ENCODE data around the gene SHE. TPM values are rescaled to one million over a fixed set of nuclear protein-coding genes. Genes with fewer than 3 reads are reported as not detected.
A peak's percentile ranks its signal among the peaks of the same experiment; 100 is the strongest.
"Not testable (repeated sequence)": the region's sequence is repeated elsewhere in the genome, so short reads cannot be mapped to it uniquely, and the experiment has no call there.

SHE gene
- polyA plus RNA-seq, 12 donors: 7.5 to 13.1 (median 10.0) TPM; not detected in 1

DNA sequence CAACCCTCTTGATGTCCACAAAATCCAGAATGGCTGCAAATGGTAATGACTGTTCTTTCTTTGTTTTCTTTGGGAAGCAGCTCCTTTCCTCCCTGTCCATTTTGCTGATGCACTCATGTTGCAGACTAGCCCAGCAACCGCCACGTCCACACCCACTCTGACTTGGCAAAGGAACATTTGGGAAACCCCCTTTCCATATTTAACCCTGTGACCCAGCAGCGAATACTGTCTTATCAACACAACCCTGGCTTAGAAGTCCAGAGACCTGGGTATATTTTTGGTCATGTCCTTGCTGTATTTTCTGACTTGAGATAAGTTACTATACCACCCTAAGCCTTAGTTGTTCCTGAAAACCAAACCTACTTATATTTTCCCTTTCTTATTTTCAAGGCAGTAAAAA is 18.1 kb upstream of the SHE start:
- no peak for DNase-seq

DNA sequence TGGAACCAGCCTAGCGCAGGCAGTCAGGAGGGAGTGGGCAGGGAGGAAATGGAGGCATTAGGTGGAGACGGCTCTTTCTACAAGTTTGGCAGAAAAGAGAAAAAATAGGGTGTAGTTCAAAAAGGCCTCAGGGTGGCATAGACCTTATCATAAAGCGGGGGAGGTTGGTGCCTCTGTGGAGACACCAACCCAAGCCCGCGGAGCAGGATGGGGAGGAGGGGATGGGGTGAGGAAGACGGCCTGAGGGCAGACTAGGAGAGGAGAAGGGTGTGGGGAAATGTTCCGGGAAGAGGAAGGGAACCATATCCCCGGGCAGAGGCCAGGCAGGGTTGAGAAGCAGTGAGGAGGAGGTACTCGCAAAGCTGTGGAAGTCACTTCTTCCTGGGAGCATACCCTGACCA is 17.4 kb upstream of the SHE start:
- no peak for DNase-seq

DNA sequence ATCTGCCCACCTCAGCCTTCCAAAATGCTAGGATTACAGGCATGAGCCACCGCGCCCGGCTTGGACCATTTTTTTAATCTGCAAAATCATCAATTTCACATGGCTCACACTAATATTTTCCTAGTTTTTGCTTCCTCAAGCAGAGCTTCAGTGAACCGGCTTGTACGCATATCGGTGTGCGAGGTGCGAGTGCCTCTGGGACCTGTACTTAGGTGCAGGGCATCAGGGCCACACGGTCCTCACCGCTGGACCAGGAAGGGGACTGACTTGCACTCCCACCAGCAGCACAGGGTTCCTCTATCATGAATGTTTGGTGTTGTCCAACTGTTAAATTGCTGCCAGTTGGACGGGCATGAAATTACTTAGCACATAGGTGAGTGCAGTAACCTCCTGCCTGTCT is 15.4 kb upstream of the SHE start:
- no peak for DNase-seq

DNA sequence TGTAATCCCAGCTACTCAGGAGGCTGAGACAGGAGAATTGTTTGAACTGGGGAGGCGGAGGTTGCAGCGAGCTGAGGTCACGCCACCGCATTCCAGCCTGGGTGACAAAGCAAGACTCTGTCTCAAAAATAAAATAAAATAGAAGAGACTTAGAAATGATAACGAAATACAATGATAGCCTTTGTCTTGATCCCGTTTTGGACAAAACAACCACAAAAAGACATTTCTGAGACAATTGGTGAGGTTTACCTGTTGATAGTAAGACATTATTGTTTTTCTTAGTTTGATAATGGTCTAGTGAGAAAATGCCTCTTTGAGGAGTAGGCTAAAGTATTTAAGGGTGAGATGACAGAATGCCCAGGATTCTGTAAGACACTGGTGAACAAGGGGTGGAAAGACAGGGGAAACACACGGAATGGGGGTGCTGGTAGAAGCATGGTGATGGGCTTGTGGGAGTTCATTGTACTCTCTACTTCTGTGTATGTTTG is 11.9 kb upstream of the SHE start:
- no peak for DNase-seq

DNA sequence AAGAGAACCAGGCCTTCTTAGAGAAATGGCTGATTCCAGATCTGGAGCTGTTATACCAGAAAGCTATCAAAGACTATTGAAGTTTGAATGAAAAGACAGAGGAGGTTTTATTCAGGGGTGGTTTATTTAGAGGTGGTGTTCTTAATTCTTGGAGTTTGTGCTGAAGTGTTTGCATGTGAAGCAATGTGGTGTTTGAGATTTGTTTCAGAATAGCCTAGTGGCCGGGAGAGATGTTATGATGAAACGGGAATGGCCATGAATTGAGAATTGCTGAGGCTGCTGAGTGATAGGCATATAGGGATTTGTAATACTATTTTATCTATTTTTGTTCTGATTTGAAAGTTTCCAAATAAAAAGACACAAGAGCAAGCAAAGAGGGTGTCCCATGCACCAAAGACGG is 10.5 kb upstream of the SHE start:
- no peak for DNase-seq

DNA sequence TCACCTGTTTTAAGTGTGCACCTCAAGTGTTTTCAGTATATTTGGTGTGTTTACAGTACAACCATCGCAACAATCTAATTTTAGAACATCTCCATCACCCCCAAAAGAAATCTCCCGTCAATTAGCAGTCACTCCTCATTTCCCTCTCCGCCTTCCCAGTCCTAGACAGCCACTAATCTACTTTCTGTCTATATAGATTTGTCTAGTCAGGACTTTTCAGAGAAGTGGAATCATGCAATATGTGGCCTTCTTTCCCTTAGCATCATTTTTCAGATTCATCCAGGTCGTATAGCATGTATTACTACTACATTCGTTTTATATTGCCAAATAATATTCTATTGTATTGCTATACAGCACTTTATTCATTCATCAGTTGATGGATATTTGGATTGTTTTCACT is 1.7 kb upstream of the SHE start:
- no peak for DNase-seq

DNA sequence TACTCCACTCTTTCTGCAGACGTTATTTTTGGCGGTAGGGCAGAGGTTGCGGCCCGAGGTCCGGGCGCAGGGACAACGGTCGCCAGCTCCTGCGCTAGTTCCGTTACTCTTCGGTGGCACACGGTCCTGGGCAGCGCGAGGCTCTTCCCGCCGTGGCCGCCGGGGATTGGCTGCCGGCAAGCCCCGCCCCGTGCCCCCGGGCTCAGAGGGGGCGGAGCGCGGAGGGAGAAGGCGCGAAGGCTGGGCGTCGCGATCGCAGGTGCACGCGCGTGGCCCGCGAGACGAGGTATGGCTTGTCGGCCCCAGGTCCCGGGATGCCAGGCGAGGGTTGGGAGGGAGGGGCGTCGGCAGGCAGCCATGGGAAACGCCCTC is 518 bp upstream of the SHE start:
- DNase-seq: no peak

DNA sequence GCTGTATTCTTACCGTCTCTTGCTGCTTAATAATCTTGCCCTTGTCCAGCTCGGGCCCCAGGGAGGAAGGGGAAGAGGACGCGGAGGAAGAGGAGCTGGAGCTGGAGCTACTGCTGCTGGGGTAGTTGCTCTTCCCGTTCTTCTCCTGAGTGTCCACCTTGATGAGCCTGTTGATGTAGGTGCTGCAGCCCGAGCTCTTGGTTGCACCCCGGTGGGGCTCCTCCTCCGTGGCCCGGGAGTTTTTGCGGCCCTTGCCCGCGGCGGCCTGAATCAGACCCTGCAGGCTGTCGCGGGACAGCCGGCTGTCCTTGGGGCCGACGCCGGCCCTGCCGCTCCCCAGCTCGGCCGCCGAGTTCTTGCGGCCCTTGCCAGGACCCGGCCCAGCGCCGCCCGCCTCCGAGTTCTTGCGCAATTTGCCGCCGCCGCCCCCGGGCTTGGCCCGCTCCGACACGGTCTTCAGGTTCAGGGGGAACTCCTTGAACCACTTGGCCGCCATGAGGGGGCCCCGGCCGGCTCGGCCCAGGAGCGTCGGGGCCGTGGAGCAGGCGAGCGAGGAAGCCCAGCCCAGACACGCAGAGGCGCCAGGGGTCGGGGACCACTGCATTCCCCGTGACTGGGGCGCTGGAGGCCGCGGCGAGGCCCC is 668 bp downstream of the SHE start:
- no peak for DNase-seq

DNA sequence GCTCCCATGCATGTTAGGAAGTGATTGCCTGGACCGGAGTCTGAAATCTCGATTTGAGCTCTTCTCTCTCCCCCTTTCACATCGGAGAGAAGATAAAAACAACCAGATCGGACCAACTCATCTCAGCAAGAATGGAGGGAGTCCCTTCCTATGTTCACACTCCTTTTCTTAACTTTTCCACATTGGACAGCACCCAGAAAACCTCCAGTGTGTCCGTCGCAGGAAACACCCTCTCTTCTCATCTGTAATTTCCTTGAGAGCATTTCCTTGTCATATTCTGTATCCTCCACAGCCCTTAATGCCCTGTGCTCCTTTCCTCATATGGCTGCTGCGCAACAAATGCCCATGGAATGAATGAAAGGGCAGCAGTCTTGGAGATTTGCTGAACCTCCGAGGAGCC is 1.7 kb downstream of the SHE start:
- DNase-seq: no peak

DNA sequence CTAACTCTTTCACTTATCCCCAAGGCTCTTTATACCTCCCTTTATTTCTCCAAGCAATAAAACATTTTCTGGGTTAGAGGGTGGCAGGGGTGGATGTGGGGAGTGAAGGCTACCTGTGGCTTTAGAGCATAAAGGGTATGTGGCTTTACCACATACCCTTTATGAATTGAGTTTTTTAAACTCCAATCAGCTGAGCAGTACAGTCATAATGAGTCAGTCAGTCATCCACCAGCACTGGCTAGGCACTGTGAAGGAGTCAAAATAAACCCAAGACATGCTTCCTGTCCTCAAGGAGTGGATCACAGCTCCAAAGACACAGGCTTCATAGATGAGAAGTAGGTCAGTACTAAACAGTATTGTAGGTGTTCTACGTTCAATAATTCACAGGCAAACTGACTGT is 2.8 kb downstream of the SHE start:
- no peak for DNase-seq

DNA sequence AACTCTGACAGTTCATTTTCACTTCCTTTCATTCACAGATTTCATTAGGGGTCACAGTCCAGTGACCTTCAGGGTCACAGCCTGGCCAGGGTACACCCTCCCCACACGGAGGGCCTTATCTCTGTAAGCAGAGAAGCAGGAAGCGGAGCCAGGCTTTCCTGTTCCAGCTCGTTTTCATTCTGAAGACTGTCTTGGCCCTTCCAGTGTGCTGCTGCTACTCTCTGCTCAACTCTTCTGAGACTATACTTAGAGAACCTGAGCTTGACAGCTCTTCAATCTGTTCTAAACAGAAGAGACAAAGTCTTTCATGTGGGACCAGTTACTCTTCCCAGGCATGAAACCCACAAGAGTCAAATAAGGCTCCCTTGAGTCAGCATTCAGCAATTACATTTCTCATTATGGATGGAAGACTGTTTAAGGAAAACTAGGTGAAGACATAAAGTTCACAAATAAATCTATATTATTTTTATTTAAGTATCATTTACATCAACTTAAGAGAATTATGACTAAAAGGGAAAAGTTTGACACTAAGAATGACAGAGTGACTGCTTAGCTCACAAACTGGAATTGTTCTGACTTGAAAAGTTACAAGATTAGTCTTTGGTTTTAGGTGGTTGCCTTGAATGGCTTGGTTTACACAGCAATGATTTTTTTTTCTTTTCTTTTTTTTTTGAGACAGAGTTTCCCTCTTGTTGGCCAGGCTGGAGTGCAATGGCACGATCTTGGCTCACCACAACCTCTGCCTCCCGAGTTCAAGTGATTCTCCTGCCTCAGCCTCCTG is 5.0 kb downstream of the SHE start:
- no peak for DNase-seq

DNA sequence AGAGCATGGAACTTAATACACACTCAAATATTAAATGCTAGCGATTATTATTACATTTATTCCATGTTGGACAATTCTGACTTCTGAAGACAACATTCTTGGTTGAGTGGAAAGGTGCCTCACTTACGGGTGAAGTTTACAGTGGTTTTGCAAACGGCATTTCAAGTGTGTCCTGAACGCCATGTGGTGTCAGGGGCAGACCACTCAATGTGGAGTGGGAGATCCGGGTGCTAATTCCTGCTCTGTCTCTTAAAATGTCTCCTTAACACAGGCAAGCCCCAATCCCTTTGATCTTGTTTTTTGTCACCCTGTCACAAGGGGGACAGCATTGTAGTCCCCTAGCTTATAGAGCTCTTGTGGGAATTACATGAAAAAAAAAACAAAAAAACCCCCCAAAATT is 5.8 kb downstream of the SHE start:
- no peak for DNase-seq

DNA sequence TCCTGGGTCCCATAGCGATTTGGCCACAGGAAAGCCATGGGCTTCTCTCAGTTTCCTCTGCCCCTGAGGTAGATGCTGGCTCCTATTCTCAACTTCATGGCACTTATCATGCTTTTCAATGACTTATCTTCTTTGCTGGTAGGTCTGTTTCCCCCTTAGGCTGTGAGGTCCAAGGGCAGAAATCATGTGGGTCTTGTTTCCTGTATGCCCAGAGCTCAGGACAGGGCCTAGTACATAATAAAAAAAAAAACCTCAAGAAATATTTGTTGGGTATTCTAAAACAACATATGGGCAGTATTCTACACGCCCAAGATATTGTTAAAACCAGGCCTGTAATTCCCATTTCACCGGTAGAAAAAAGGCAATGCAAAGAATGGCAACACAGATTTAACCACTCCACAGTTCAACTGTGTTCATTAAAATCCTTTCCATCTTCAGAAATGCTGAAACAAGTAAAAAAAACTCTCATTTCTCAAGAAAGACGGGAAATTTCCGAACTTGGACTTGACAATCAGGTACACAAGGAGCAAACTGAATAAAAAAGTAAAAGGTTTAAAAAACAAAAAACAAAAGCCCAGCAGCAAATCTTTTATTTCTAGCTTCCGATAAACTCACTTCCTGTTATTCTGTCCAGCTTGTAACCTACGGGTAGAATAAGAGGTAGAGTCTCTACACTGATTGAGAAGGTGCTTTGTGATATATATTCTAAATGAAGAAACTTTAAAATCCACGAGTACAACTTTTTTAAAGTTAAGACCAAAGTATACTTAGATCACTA is 6.5 kb downstream of the SHE start:
- no peak for DNase-seq

DNA sequence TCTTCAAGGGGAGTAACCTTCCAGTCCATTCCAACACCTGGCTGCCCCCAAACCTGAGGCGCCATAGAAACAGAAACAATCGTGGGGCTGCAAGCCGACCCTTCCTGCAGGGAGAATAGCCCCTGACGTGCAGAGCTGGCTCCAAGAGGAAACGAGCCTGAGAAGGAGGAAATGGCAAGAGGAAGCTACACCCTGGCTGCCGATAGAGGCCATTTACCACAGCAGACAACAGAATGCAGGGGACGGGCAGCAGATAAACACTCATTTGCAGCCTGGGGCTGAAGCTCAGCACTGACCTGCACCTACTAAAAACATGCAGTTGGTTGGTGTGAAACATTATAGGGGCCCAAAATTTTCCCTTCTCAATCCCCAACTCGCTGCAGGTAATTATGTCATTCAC is 8.9 kb downstream of the SHE start:
- no peak for DNase-seq

DNA sequence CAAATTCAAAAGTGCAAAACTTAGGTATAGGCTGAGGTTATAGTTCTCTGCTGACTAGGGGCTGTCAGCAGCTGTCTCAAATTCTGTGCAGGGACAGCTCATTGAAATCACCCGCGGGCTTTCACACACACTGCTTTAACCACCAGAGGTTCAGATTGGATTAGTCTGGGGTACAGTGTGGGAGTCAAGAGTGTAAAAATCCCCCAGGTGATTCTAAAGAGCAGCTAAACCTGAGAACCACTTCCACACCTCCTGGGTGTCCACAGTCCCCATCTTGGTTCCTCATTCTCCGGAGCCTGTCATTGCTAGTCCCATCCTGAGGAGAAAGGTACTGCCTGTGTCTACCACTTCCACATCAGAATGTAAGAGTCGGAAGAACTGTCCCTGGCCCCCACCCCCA is 10.1 kb downstream of the SHE start:
- DNase-seq: no peak

DNA sequence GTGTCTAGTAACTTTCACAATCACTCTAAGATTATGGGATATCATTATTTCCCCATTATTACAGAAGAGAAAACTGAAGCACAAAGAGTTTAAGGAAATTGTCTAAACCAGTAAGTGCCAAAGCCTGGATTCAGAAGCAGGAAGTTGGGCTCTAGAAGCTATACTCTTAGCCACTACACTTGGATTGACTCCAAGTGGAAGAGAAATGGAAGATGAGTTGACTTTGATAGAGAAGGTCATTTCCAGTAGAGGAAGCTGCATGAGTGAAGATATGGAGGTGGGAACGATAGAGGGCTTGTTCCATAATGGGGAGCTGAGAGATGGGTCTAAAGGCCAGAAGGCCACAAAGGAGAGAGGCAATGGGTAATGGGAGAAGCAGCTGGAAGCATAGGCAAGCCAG is 11.9 kb downstream of the SHE start:
- DNase-seq: no peak

DNA sequence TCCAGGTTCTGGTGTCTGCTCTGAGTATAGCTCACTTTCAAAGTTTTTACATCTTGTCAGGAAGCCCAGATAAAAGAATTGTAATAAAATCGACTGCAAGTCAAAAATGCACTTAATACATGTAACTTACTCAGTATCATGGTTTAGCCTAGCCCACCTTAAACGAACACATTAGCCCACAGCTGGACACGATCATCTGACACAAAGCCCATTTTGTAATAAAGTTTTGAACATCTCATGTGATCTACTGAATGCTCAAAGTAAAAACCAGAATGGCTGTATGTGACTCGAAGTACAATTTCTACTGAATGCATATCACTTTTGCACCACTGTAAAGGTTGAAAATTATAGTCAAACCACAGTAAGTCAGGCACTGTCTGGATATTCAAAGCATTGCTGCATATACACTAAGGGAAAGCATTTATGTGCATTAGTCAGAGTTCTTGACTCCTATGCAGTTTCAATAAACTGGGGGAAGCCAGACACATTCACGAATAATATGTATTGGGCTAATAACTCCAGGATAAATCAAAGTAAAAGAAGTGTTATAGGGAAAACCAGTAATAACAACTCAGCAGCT is 12.4 kb downstream of the SHE start:
- no peak for DNase-seq

DNA sequence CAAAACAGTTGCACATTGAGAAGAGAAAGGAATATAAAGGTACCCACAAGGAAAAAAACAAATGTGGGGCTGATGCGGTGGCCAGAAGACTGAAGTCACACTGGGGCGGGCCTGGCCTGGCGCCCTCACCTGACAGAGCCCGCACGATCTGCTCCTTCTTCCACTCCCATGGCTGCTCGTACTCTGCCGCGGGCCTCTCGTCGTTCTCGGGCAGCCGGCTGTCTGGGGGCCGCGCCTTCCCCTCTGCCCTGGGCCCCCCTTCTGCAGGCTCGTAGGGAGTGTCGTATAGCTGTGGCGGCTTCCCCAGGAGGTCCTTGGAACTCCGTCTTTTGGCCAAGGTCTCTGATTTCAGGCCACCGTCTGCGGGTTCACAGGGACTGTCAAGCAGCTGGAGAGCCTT is 13.3 kb downstream of the SHE start:
- DNase-seq: no peak

DNA sequence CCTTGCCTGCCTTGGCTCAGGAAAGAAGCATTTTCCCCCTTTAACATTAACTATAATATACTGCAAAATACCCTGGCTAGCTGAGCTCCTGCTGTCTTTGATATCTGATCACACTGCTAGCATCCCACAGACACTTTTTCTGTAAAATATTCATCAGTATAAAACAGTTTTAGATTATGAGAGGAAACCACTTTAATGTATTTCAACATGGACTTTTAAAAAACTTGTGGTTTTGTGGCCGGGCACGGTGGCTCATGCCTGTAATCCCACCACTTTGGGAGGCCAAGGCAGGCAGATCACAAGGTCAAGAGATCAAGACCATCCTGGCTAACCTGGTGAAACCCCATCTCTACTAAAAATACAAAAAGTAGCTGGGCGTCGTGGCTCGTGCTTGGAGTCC is 15.5 kb downstream of the SHE start:
- DNase-seq: not testable (repeated sequence)

DNA sequence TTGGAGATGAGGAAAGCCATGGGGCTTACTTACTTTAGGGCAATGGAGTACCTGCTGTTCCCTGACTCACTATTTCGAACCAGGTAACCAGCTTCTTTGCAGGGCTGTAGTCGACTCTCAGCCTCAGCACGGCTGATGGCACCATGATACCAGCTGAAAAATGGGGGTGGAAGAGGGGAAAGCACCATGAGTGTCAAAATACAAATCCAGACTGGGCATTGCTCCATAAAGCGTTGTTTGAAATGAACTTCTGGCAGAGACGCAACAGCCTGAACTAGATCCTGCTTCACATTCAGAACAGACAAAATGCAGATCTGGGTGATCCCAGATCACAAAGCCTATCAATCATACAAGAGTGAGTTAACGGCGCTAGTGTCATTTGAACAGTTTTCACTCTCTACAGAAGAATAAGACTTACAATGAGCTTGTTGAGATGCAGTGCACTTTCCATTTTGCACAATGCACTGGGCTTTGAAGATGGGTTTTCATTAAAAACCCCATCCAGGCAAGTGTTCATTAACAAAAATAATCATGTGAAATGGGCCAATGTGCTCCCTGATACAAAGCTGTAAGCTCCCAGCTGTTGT is 16.2 kb downstream of the SHE start:
- DNase-seq: no peak

DNA sequence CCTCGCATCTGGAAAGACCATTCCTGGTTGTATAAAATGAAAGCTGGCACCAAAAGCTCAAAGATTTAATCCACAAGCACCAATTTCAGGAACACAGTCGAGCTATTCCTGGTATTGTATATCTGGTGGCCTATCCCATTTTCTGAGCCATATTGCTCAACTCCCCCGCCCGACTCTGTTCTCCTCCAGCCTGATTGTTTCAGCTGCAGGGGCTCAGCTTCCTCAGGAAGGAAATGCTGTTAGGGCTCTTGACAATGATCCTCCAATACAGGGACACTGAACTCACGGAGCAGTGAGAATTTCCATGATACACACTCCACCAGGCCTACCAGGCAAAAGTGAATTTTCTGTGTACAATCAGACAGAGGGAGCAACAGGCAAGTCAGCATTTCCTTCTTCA is 17.1 kb downstream of the SHE start:
- DNase-seq: peak; percentile 38
